Heart left ventricle (tissue), 16 donors: ENCODE data around the gene MLLT3. TPM values are rescaled to one million over a fixed set of nuclear protein-coding genes. Genes with fewer than 3 reads are reported as not detected.

Source experiments
- ATAC-seq, 4 donors: fragments of 200-7000 bp; cut with Tn5 transposase; one replicate each; pipeline ENCODE4 v1.9.1; 2020 to 2022; ENCODE audit warnings: moderate library complexity in 4 of 4, mild to moderate bottlenecking in 3 of 4, moderate number of reproducible peaks in 1 of 4
- DNase-seq, 5 donors: peaks; one replicate each; pipeline ENCODE4 v3.0.0-alpha.2; 2020
- H3K27ac ChIP-seq, 12 donors: fragments of 200-600 bp; sonication (generic) in 4 of 12; one replicate each; pipeline versions ENCODE4 v1.5.0 to v1.8.0; 2016 to 2022; ENCODE audit warnings: mild to moderate bottlenecking in 2 of 12
- H3K27me3 ChIP-seq, 9 donors: fragments of 200-600 bp; sonication (generic) in 2 of 9; one replicate each; pipeline versions ENCODE4 v1.5.1 to v1.8.0; 2016 to 2022; ENCODE audit warnings: mild to moderate bottlenecking in 3 of 9
- H3K36me3 ChIP-seq, 9 donors: fragments of 200-600 bp; sonication (generic) in 2 of 9; one replicate each; pipeline versions ENCODE4 v1.5.0 to v1.8.0; 2018 to 2022; ENCODE audit warnings: mild to moderate bottlenecking in 2 of 9
- H3K4me1 ChIP-seq, 12 donors: fragments of 200-600 bp; sonication (generic) in 4 of 12; one replicate each; pipeline versions ENCODE4 v1.5.0 to v1.8.0; 2016 to 2022; ENCODE audit warnings: mild to moderate bottlenecking in 3 of 12
- H3K4me3 ChIP-seq, 12 donors: fragments of 200-600 bp; sonication (generic) in 4 of 12; one replicate each; pipeline versions ENCODE4 v1.5.0 to v1.8.0; 2017 to 2022; ENCODE audit warnings: mild to moderate bottlenecking in 9 of 12, moderate library complexity in 4 of 12
- H3K9me3 ChIP-seq, 12 donors: fragments of 200-600 bp; sonication (generic) in 4 of 12; one replicate each; pipeline versions ENCODE4 v1.5.0 to v1.8.0; 2016 to 2022; ENCODE audit warnings: mild to moderate bottlenecking in 1 of 12
- CTCF ChIP-seq, 12 donors: fragments of 200-600 bp; sonication (generic) in 4 of 12; IDR thresholded peaks; one replicate each; pipeline versions ENCODE4 v1.5.0 to v1.8.0; 2018 to 2022; ENCODE audit warnings: antibody characterized with exemption in 12 of 12, mild to moderate bottlenecking in 5 of 12
- POLR2A ChIP-seq, 2 donors: fragments of 450-650 bp; IDR thresholded peaks; one replicate each; pipeline ENCODE4 v1.6.1; 2017; ENCODE audit warnings: antibody characterized with exemption in 2 of 2, mild to moderate bottlenecking in 2 of 2, moderate library complexity in 2 of 2
- WGBS, 4 donors: extraction: QIAGEN DNeasy Blood & Tissue Kit in 2 of 4; methylation state at CpG; one replicate each; pipeline versions ENCODE4 v1.1.5 to v1.1.7; 2013 to 2018; 5-methylcytosine and 5-hydroxymethylcytosine counted together
- intact Hi-C, 10 donors: fragments of 100-400 bp; cut with DNase I; formaldehyde crosslinking; loops; one replicate each; pipeline versions ENCODE4 v1.11.1 to v1.14.2; 2022
- polyA plus RNA-seq, 2 donors: library from polyadenylated mRNA; stranded (reverse); fragments of 200-250 nt; gene quantifications; one replicate each; pipeline ENCODE4 v1.2.3, GENCODE V29; 2013
- total RNA-seq, 9 donors: library from RNA; depleted of rRNA in 2 of 9; stranded (reverse); fragments of >200 nt in 2 of 9; fragmentation: NEBNext Ultra II Directional in 3 of 9; extraction: Animal tissue kit (Norgen Biotek cat#: 25700) in 3 of 9; gene quantifications; one replicate each; pipeline versions ENCODE4 v1.1.0 to v1.2.4, GENCODE V29; 2016 to 2023
- donor health status: ischemic (EF 13 %, LVEDD 7.1; RV severe dilation, severe dysfunction).
- donor health status: healthy with polysubstance abuse.
- donor health status: DM: no; HTN: yes; CAD: no.
- donor health status: DM: no; HTN: no; CAD: no.
- donor health status: ischemic (EF 25% LVEDD 6.9; RV normal size, moderate dysfunction).
- donor health status: ischemic (EF 25% LVEDD 5.7; RV mildly dilated, moderate dysfunction).
- donor health status: healthy.
- donor health status: DM: yes; HTN: yes; CAD: no.
- donor health status: ischemic (EF 35%, LVEDD 5.7; RV mildly dilated, moderate dysfunction).
- donor health status: nonischemic (EF 11% LVEDD 7.7; RV severe dilation, severe dysfunction).
- donor health status: DM: yes; HTN: yes; CAD: no.
- donor health status: PGD.
- donor health status: ischemic (EF 29% LVEDD 5.4; RV normal size, mild dysfunction).
- donor health status: nonischemic (EF 23%, LVEDD 6.1; RV moderate dilation, normal function).

Gene MLLT3
- total and polyA plus RNA-seq, 11 donors, result 7.5 to 21.0 (median 15.3) TPM

GRCh38 chr9:20540169-20540863 is 82.0 kb downstream of the MLLT3 start:
- DNase-seq, result no peak
- ATAC-seq, result no peak
- intact Hi-C loops, result loop anchor here in 1 of 10 donors (10.0 kb wide), 1 partner anchor 86 kb away; no protein-coding TSS in a partner anchor
- H3K4me1 ChIP-seq, result peaks cover 0 to 3% (median 0%) of the 10 kb centered on the region in 12 donors
- no peak overlapping the region for H3K4me3 ChIP-seq
- no peak overlapping the region for H3K27ac ChIP-seq
- TF ChIP-seq CTCF (IDR thresholded peaks at IDR 0.05) (no peak), POLR2A (IDR thresholded peaks at IDR 0.05) (no peak)
- no peaks in the 10 kb centered on the region for H3K36me3 ChIP-seq
- 93 to 94% (median 93%) methylated on average over 4 to 5 of the region's 5 CpGs for WGBS, 4 donors
- H3K27me3 ChIP-seq, result no peaks in the 10 kb centered on the region
- peaks cover 0 to 23% (median 9%) of the 10 kb centered on the region in 12 donors for H3K9me3 ChIP-seq

DNA sequence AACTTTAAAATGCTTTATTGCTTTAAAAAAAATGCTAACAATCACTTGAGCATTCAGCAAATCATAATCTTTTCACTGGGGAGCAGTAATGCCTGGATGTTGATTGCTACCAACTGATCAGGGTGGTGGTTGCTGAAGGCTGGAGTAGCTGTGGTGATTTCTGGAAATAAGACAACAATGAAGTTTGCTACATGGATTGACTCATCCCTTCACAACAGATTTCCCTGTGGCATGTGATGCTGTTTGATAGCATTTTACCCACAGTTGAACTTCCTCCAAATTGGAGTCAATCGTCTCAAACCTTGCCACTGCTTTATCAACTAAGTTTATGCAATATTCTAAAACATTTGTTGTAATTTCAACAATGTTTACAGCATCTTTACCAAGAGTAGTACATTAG is 83.3 kb downstream of the MLLT3 start:
- no peak overlapping the region for H3K27ac ChIP-seq
- ATAC-seq (no peak), DNase-seq (no peak)
- peaks cover 0 to 3% (median 0%) of the 10 kb centered on the region in 12 donors for H3K4me1 ChIP-seq
- no peaks in the 10 kb centered on the region for H3K27me3 ChIP-seq
- TF ChIP-seq POLR2A (IDR thresholded peaks at IDR 0.05) (no peak), CTCF (IDR thresholded peaks at IDR 0.05) (no peak)
- peaks cover 0 to 23% (median 9%) of the 10 kb centered on the region in 12 donors for H3K9me3 ChIP-seq
- 47 to 77% (median 69%) methylated on average over 1 of the region's 1 CpG for WGBS, 4 donors
- intact Hi-C loops, result loop anchor here in 1 of 10 donors (2.0 kb wide), 1 partner anchor 36 kb away; no protein-coding TSS in a partner anchor
- H3K4me3 ChIP-seq, result no peak overlapping the region
- no peaks in the 10 kb centered on the region for H3K36me3 ChIP-seq

DNA sequence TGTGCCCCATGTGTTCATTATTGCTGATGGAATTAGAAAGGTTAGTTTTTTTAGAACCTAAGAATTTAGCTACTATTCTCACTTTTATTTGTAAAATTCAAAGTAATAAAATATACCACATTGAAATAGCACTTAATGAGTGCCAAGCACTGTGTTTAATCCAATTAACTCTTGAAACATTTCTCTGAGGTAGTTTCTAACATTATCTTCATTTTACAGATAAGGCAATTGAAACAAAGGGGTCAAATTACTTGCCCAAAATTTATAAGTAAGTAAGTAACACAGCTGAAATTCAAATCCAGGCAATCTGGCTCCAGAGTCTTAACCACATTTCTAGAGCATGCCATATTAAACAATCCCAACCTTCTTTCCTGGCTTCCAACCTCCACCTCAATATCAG is 84.2 kb downstream of the MLLT3 start:
- TF ChIP-seq CTCF (IDR thresholded peaks at IDR 0.05), result no peak
- TF ChIP-seq POLR2A (IDR thresholded peaks at IDR 0.05), result no peak
- Histone ChIP-seq H3K27ac (no peak overlapping the region), H3K4me1 (peaks cover 0 to 3% (median 0%) of the 10 kb centered on the region in 12 donors), H3K9me3 (peaks cover 0 to 23% (median 9%) of the 10 kb centered on the region in 12 donors), H3K4me3 (no peak overlapping the region), H3K27me3 (no peaks in the 10 kb centered on the region), H3K36me3 (no peaks in the 10 kb centered on the region)
- DNase-seq (no peak), ATAC-seq (no peak)
- intact Hi-C loops, result loop anchor here in 1 of 10 donors (2.0 kb wide), 1 partner anchor 35 kb away; no protein-coding TSS in a partner anchor

GRCh38 chr9:20537294-20537693 is 85.0 kb downstream of the MLLT3 start:
- intact Hi-C loops, result no loop called here
- WGBS, 4 donors, result 49 to 98% (median 72%) methylated on average over 2 of the region's 2 CpGs
- TF ChIP-seq CTCF (IDR thresholded peaks at IDR 0.05) (no peak), POLR2A (IDR thresholded peaks at IDR 0.05) (no peak)

More at GRCh38 chr9:20537294-20537693, 85.0 kb downstream of the MLLT3 start:
- Histone ChIP-seq H3K9me3 (peaks cover 0 to 23% (median 9%) of the 10 kb centered on the region in 12 donors), H3K27me3 (no peaks in the 10 kb centered on the region), H3K4me1 (peaks cover 0 to 3% (median 0%) of the 10 kb centered on the region in 12 donors), H3K4me3 (no peak overlapping the region), H3K36me3 (no peaks in the 10 kb centered on the region), H3K27ac (no peak overlapping the region)
- DNase-seq (no peak), ATAC-seq (no peak)
